ENCODE data around the gene FCN2. TPM values are rescaled to one million over a fixed set of nuclear protein-coding genes. Genes with fewer than 3 reads are reported as not detected.

FCN2 gene
- total RNA-seq, 1 donor from 2014 or later, result not detected

DNA sequence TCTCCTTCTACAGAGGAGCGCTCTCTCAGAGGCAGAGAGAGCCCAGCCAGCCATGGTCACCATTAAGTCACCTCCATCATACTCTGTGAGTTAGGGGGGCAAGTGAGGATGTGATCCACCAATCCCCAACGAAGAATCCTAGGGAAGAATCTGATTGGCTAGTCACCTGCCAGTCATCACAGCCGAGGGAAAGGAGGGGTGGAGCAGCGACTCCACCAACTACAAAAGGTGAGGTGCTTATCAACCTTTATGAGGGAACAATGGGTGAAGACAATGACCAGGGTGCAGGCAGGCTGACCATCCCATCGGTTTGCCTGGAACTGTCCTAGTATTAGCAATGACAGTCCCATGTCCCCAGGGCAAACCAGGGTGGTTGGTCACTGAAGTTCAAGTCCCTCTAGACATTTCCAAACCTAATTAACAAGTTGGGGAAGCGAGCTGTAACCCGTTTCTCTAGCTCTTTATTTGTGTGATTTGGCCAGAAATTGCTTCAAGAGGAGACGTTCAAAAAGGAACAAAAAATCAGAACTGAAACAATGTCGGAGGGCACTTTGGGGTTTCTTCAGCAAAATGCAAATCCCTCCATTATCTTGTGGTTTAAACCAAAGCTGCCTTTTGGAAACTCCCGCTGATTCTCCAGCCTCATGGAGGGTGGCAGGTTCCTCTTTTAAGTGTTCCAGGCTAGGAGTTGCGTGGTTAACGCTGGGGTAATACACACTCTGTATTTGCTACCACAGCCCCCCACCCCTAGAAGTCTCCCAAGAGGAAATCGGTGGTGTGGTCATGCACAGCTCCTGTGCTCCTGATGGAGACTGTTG is 55.9 kb downstream of the FCN2 start:
- no peaks in the 10 kb centered on the region for H3K27me3 ChIP-seq
- Mint-ChIP-seq H3K9me3 (no peaks in the 10 kb centered on the region), H3K4me1 (peaks cover 55% of the 10 kb centered on the region), H3K36me3 (no peaks in the 10 kb centered on the region), H3K4me3 (peak overlapping the region; percentile 47), H3K27ac (peak overlapping the region; percentile 81), H3K27me3 (ENCODE audit: insufficient read depth, low read depth) (peaks cover 23% of the 10 kb centered on the region)
- H3K36me3 ChIP-seq, result no peaks in the 10 kb centered on the region
- no peak overlapping the region for H2AFZ ChIP-seq (replicated peaks)
- H3K27ac ChIP-seq, result no peak overlapping the region
- no peaks in the 10 kb centered on the region for H3K9me3 ChIP-seq (ENCODE audit: low read depth)
- H3K9ac ChIP-seq, result no peak overlapping the region
- TF ChIP-seq EZH2phosphoT487 (IDR thresholded peaks at IDR 0.05), result no peak
- no peak for TF ChIP-seq EZH2 (IDR thresholded peaks at IDR 0.05)
- peaks cover 29% of the 10 kb centered on the region for H3F3A ChIP-seq (ENCODE audit: low read depth)
- peaks cover 39% of the 10 kb centered on the region for H3K4me1 ChIP-seq
- DNase-seq (ENCODE audit: low spot score), result no peak
- H3K4me3 ChIP-seq, result no peak overlapping the region
- H3K79me2 ChIP-seq (ENCODE audit: low read depth), result no peaks in the 10 kb centered on the region
- no peaks in the 10 kb centered on the region for H4K20me1 ChIP-seq (ENCODE audit: low read depth)
- H3K4me2 ChIP-seq, result peak overlapping the region; percentile 5

Small RNA genes lying within 50 kb of the gene (microRNA-seq; reads per million reads assigned to microRNA genes)
- gene MIR3689A (not detected), gene MIR3689B (not detected), gene MIR3689C (not detected), gene MIR3689D1 (not detected), gene MIR3689D2 (not detected), gene MIR3689E (not detected), gene MIR3689F (not detected)

Small RNA genes lying within 50 kb of the gene (small RNA-seq; reads per million reads assigned to genes)
- gene AL603650.1 (not detected), gene MIR3689A (not detected), gene MIR3689B (not detected), gene MIR3689C (not detected), gene MIR3689D1 (not detected), gene MIR3689D2 (not detected), gene MIR3689E (not detected), gene MIR3689F (not detected)

Other genes starting within 250 kb of the FCN2 start
- gene COL5A1, start 239.0 kb upstream of the FCN2 start, total RNA-seq (ENCODE audit: low replicate concordance), result 6.1 and 14.2 TPM in 2 replicates
- not detected in 2 replicates for gene FCN1, start 37.1 kb downstream of the FCN2 start, total RNA-seq (ENCODE audit: low replicate concordance)
- gene OLFM1, start 206.9 kb downstream of the FCN2 start, total RNA-seq (ENCODE audit: low replicate concordance), result 4.0 and 6.6 TPM in 2 replicates

Measured in neural progenitor cell (in vitro differentiated cells).